ENCODE results near the gene PTPRS.
A peak's percentile ranks its signal among the peaks of the same experiment; 100 is the strongest.
"Not testable (repeated sequence)": the region's sequence is repeated elsewhere in the genome, so short reads cannot be mapped to it uniquely, and the experiment has no call there.

PTPRS gene

DNA sequence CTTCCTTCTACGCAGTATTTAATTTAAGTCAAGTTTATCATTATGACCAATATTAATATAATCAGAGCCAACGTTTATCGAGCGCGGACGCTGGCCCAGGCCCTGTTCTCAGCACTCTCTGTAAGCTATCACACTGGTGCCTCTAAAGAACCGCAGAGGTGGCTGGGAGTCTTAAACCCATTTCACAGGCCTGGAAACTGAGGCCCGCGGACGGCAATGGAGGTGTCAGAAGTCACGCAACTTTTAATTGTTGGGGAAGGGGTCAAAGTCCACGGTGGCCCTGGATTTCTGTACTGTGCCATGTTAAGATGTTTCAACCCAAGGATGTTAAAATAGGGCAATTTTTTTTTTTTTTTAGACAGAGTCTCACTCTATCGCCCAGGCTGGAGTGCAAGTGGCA is 8.8 kb downstream of the PTPRS start:
- no peak for ATAC-seq

DNA sequence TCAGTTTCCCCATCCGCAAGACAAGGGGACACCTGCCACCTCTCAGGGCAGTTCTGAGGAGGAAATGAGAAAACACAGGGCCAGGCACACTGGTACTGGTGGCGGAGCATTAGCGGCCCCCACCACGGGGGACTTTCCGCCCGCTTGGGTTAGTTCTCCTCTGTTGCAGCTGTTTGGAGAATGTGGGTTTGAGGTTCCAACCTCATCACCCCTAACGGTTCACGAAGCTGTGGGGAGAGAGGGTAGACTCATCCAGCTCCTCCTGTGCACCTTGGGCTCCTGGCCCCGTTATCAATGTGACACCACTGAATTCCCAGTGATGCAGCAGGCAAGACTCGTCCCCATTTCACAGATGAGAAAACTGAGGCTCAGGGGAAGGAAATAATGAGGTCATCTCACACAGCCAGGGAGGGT is 10.3 kb downstream of the PTPRS start:
- ATAC-seq: no peak

DNA sequence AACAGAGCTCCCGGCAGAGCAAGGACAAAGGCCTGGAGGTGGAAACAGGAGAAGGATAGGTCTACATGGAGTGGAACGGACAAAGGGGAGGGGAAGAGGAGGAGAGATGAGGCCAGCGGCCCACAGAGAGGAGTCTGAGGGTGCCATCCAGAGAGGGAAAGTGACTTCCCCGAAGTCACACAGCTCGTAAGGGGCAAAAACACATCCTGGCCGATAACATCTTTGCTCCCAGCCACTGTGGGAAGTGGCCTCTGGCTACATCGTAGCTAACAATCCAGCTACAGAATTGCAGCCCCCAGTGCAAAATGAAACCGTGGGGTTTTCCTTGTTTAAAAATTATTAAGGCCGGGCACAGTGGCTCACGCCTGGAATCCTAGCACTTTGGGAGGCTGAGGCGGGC is 11.5 kb downstream of the PTPRS start:
- no peak for ATAC-seq

DNA sequence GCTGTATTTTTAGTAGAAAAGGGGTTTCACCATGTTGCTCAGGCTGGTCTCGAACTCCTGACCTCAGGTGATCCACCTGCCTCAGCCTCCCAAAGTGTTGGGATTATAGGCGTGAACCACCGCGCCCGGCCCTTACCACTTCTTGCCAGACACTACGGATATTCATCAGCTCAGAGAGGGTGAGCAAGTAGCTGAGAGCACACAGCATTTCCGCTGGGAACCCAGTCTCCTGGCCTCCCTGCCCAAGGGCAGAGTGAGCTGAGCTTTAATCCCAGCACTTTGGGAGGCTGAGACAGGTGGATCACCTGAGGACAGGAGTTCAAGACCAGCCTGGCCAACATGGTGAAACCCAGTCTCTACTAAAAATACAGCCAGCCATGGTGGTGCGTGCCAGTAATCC is 12.2 kb downstream of the PTPRS start:
- ATAC-seq: not testable (repeated sequence)

DNA sequence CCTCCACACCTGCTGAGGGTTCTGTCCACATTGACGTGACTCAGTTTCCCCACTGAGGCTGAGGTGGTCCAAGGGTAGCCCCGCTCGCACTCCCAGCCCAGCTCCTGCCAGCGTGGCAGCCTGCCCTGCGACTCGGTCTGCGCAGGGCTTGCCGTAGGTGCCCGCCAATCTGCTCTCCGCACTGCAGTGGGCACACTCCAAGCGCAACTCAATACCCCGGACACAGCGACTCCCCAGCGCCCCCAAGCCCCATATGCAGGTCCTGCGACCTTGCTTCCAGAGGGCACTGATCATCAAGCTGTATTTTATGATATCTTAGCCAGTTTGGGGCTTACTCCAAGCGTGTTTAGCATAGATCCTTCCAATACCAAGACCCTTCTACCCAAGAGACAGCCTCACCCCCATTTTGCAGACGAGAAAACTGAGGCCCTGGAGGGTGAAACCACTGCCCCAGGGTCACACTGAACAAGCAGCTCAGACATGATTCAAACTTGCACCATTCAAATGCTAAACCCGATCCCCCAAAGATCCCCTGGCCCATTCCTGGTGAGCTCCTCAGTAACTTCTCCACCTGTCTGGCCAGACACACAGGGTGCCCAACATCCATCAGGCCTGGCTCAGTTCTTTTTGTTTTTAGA is 13.5 kb downstream of the PTPRS start:
- ATAC-seq: no peak

DNA sequence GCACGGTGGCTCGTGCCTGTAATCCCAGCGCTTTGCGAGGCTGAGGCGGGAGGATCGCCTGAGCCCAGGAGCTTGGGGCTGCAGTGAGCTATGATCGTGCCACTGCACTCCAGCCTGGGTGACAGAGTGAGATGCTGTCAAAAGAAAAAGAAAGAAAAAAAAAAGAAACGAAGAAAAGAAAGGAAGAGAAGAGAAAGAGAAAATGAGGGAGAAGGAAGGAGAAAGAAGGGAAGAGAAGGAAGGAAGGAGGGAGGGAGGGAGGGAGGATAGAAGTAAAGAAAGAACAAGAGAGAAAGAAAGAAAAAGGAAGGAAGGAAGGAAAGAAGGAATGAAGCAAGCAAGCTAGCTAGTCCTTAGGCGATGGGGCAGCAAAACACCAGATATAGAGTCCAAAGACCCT is 14.1 kb downstream of the PTPRS start:
- ATAC-seq: no peak

DNA sequence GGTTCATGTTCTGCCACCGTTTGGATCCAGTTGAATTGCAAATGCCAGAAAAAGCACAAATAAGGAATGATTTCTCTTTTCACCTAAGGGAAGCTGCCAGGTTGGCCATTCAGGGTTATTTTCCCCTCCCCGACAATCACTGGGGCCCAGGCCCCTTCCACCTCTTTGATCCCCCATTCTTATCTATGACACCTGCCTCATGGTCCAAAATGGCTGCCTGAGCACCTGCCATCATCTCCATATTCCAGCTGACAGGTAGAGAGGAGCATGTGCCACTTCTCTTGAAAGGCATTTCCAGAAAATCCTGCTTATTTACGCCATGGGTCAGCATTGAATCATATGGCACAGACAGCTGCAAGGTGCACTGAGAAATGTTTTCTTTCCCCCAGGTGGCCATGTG is 15.7 kb downstream of the PTPRS start:
- no peak for ATAC-seq

DNA sequence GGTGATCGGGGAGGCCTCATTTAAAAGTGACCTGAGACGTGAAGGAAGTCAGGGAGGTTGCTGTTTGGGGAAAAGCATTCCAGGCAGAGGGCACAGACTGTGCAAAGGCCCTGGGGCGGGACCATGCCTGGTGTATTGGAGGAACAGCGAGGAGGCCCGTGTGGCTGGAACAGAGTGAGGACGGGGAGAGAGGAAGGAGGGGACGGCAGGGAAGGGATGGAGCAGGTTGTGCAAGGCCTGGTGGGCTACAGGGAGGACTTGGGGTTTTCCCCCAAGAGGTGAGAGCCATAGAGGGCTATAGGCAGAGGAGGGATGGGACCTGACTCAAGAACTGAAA is 17.2 kb downstream of the PTPRS start:
- ATAC-seq: no peak

DNA sequence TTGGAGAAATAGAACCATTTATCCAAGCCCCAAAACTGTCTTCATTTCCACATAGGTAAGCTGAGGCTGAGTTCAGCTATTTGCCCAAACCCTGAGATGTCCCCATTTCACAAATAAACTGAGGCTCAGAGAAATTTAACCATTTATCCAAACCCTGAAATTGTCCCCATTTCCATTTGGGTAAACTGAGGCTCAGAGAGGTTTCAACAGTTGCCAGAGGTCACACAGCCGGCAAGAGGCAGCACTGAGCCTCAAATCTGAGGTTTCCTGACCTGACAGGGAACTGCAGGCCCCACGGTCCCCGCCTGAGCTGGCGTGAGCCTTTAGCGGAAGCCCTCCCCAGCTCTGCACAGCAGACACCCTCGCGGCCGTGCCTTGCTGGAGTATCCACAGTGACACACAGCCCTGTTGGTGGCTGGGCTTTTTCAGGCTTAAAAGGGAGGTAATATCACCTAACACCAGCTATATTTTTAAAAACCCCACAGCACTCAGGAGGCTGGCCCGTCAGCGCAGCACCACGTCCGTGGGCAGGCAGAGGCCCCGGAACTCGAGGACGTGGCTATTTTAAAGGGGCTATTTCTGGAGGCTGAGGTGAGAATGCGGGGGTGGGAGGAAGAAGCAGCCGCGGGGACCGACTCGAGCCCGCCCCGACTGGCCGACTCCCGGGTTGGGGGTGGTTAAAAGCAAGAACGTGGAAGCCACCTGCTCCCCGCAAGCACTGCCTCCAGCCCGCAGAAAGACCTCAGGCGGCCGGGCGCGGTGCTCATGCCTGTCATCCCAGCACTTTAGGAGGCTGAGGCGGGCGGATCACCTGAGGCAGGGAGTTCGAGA is 18.5 kb downstream of the PTPRS start:
- peak; percentile 51 to 64 for ATAC-seq

DNA sequence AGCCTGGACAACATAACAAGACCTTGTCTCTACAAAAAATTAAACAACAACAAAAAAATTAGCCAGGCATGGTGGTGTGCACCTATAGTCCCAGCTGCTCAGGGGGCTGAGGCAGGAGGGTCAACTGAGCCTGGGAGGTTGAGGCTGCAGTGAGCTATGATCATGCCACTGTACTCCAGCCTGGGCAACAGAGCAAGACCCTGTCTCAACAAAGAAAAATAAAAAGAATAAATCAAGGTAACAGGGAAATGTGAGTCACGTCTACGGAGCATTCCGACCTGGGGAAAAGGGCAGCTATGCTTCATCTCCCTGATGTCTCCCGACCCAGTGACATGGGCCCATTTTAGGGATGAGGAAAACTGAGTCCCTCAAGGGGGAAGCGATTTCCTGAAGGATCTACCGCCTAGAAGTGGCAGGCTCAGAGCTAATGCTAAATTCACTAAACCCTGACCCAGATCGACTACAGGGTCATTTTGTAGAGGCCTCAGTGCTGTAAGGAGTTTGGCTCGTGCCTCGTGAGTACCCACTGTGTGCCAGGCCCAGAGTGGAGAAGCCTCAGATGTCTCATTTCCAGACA is 19.5 kb downstream of the PTPRS start:
- ATAC-seq: no peak

DNA sequence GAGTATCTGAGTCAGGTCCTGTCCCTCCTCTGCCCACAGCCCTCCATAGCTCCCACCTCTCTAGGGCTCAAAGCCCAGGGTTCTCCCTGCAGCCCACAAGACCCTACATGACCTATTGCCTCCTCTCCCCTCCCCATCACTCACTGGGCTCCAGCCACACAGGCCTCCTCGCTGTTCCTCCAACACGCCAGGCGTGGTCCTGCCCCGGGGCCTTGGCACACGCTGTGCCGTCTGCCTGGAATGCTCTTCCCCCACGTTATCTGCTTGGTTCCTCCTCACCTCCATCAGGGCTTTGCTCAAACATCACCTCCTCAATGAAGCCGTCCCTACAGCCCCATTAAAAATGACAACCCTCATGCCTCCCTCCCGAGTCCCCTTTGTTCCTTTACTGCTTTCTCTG is 21.1 kb downstream of the PTPRS start:
- no peak for ATAC-seq

DNA sequence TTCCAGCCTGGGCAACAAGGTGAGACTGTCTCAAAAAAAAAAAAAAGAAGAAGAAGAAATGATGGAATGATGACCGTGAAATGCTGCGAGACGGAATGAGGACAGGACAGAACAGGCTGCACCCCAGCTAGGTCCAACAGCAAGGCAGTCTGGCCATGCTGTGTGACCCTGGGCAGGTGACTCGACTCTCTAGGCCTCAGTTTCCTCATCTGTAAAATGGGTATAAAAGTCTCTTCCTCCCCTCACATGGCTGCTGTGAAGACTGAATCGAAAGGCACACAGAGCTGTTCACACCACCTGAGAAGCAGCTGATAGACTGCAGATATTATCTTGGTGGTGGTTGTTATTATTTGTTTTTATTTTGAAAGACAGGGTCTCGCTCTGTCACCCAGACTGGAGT is 22.3 kb downstream of the PTPRS start:
- ATAC-seq: no peak

DNA sequence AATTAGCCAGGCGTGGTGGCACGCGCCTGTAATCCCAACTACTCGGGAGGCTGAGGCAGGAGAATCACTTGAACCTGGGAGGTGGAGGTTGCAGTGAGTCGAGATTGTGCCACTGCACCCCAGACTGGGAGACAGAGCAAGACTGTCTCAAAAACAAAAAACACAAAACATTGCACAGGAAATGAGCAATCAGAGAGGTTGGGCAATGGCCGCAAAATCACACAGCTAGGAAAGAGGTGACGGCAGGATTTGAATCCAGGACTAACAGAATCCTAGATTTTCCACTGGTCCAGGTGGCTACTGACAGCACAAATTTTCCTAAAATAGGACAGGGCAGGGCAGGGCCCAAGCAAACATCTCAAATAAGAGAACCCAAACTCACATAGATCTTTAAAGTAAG is 23.3 kb downstream of the PTPRS start:
- ATAC-seq: no peak

DNA sequence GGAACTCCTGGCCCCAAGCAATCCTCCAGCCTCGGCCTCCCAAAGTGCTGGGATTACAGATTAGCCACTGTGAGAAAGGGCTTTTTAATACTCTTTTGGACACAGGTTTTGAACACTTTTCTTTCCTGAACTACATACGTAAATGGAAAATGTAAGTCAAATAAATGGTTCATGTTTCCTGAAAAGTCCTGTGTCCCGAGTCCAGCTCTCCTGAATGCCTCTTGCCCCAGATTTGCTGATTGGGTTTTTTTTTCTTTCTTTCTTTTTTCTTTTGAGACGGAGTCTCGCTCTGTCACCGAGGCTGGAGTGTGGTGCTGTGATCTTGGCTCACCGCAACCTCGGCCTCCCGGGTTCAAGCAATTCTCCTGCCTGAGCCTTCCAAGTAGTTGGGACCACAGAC is 24.5 kb downstream of the PTPRS start:
- no peak for ATAC-seq

DNA sequence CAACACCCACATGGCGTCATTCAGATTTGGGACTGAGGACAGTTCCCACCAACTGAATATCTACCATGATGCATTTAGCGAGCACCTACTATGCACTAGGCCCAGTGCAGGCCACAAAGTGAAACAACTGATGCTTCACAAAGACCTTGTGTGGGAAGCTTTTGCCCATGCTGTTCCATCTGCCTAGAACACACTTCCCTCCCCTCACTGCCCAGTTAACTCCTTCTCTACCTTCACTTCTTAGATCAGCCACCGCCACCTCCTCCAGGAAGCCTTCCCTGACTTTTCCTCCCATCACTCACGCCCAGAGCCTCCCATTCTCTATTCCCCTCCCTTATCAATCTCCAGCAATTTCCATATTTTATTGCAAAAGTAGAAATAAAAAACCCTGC is 25.7 kb downstream of the PTPRS start:
- no peak for ATAC-seq

DNA sequence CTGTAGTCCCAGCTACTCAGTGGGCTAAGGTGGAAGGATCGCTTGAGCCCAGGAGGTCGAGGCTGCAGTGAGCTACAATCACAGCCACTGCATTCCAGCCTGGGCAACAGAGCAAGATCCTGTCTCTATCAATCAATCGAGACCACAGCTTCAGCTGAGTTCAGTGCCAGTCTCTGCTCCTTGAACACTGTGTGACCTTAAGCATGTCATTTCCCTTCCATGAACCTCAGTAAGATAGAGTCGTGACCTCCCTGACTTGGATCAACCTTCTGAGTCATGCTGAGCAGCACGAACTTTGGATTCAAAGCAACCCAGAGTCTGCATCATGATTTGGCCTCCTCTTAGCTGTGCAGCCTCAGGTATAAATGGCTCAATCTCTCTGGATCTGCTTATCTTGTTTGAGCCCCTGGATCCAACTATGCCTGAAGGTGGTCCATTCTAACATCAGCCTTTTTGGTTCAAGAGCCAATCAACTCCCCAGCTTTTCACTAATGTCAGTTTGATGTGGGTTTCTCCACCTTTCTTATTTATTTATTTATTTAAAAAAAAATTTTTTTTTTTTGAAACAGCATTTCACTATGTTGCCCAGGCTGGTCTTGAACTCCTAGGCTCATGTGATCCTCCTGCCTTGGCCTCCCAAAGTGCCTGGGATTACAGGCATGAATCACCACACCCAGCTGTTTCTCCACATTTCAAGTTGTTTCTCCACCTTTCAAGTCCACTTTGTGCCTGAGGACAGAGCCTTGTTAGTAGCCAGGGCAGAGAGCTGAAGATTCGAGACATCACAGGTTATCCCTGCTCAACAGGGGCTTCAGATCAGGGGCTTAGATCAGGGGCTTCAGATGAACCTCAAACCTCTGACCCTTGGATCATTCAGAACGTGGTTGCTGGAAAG is 26.4 kb downstream of the PTPRS start:
- ATAC-seq: no peak

DNA sequence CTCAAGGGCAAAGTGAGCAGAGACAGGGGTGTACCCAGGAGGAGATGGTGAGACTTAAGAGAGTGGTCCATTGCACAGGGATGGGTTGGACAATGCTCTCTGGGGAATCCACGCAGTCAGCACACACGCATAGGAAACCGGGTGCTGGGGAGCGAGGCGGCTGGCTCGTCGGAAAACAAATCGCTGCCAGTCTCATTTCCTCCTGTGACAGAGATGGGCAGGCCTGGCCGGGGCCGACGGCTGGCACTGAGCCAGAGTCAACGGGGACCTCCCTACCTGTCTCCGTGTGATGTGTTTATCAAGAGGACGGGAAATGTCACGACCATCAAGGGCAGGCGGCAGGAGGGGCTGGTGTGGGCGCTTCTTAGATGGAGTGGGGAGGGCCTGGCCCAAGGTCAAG is 27.3 kb downstream of the PTPRS start:
- no peak for ATAC-seq

DNA sequence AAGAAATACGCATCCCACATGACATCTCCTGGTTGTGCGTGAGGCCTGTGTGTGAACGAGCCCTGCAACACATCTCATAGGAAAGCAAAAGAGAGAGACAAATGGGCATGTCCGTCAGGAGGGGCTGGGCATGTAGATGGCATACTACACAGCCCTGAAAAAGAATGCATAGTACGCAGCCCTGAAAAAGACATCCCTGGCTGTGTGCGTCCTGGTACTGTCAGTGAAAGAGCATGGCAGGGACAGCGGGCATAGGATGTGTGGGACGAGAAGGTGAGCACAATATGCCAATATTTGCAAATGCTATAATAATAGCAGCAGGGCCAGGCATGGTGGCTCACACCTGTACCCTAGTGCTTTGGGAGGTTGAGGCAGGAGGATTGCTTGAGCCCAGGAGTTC is 28.6 kb downstream of the PTPRS start:
- ATAC-seq: no peak

DNA sequence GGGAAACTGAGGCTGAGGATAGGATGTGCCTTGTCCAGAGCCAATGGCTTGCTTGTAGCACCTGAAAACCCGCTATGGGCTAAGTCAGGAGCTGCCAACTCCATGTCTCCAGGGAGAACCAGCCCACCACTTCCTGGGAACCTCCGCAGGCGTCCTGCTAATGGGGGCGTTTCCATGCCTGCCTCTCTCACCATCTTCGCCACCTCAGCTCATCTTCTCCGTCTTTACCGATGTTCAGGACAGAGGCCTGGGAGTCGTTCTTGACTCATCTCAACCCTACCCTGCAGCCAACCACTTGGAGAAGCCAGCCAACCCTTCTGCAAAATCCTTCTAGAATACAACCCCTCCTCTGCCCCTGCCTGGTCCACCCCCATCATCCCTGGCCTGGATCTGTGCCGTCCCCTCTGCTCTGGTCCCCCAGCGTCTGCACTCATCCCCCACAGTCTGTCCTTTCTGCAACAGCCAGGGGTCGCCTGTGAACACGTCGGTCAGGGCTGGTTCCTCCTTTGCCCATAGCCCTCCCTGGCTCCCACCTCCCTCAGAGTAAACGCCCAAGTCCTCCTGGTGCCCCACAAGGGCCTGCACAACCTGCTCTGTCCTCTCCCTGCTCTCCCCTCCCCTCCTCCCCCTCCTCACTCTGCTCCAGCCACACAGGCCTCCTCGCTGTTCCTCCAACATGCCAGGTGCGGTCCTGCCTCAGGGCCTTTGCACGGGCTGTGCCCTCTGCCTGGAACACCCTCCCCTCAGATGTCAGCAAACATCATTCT is 31.0 kb downstream of the PTPRS start:
- ATAC-seq: no peak

DNA sequence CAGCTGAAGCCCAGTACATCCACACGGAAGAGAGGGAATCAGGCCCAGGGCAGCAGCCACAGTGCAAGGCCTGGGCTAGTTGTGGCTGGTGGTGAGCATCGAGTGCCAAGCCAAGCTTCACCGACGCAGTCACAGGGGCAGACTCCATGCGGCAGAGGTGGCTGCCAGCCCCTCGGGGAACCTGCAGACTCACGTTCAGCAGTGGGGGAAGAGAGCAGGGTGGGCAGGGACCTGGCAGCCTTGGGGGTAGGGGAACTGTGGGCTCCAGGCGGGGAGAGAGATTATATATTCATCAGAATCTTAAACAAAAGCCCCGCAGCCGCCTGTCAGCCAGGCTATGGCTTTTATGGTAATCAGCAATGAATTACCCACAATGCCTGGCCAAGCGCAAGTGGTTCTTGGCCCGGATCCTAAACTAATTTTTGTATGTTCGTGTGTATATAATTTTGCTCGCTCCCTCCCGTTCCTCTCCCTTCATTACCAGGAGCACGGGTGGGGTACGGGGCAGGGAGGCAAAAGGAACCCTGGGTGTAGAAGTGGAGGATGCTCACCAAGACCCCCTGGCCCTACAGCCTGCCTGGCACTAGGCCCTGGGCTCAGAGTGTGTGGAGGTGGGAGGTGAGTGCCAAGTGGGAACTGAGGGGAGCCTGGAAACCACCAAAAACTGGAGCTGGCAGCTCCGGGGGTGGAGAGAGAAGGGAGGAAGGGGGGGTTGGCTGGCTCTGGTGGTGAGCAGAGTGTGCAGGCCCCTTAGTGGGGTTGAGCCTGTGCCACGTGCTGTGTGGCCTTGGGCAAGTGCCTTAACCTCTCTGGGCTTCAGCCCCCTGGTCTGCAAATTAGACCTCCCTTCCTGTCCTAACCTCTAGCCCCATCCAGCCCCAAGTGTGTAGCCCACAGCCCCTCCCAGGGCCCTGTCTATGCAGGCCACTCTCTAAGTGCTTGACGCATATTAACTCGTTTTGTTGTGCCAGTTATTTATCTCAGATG is 31.9 kb downstream of the PTPRS start:
- no peak for ATAC-seq

DNA sequence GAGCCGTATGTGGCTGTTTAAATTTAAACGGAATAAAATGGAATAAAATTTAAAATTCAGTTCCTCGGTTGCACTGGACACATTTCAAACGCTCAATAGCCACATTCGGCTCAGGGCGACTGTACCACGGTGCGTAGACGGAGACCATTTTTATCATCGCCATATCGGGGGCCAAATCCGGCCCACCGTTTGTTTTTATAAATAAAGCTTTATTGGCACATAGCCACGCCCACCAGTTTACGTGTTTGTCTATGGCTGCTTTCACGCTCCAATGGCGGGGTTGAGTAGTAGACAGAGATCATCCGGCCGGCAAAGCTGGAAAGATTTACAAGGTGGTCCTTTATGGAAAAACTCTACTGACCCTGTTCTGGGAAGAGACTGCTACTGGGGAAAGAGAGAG is 33.0 kb downstream of the PTPRS start:
- ATAC-seq: no peak
